H9 (cell line): ENCODE data around the gene KLC1. TPM values are rescaled to one million over a fixed set of nuclear protein-coding genes. Genes with fewer than 3 reads are reported as not detected.

ENCODE experiments used
- DNase-seq: peaks from one replicate; pipeline ENCODE4 v3.0.0-alpha.2; 2017
- H2AFZ ChIP-seq: one replicate; pipeline ENCODE4 v1.6.1; 2013; ENCODE audit warnings: mild to moderate bottlenecking, low read length, control low read depth, moderate library complexity
- H2AK5ac ChIP-seq: 2 replicates; pipeline ENCODE4 v1.6.1; 2013; ENCODE audit warnings: low read length, control low read depth, mixed read lengths; ENCODE audit not compliant: insufficient read length
- H2BK120ac ChIP-seq: one replicate; pipeline ENCODE4 v1.6.1; 2013; ENCODE audit warnings: low read depth, mild to moderate bottlenecking, low read length, control low read depth, inconsistent platforms; ENCODE audit not compliant: poor library complexity, severe bottlenecking
- H2BK12ac ChIP-seq: 2 replicates; pipeline ENCODE4 v1.6.1; 2013; ENCODE audit warnings: low read length, control low read depth, mixed read lengths, low read depth; ENCODE audit not compliant: insufficient read length
- H2BK15ac ChIP-seq: 2 replicates; pipeline ENCODE4 v1.6.1; 2013; ENCODE audit warnings: low read depth, low read length, control low read depth
- H2BK20ac ChIP-seq: one replicate; pipeline ENCODE4 v1.6.1; 2013; ENCODE audit warnings: low read depth, mild to moderate bottlenecking, low read length, control low read depth, inconsistent platforms; ENCODE audit not compliant: poor library complexity, severe bottlenecking
- H2BK5ac ChIP-seq: 2 replicates; pipeline ENCODE4 v1.6.1; 2013; ENCODE audit warnings: low read length, control low read depth, mixed read lengths; ENCODE audit not compliant: insufficient read length
- H3K14ac ChIP-seq: 2 replicates; pipeline ENCODE4 v1.6.1; 2013; ENCODE audit warnings: low read length, control low read depth; ENCODE audit not compliant: insufficient read depth
- H3K18ac ChIP-seq: 2 replicates; pipeline ENCODE4 v1.6.1; 2013; ENCODE audit warnings: low read depth, mild to moderate bottlenecking, mixed read lengths, low read length, control low read depth; ENCODE audit not compliant: insufficient read length
- H3K23ac ChIP-seq: 2 replicates; pipeline ENCODE4 v1.6.1; 2013; ENCODE audit warnings: low read length, control low read depth, mixed read lengths, low read depth; ENCODE audit not compliant: insufficient read length
- H3K23me2 ChIP-seq: 2 replicates; pipeline ENCODE4 v1.6.1; 2013; ENCODE audit warnings: low read depth, mild to moderate bottlenecking, mixed read lengths, low read length, control low read depth; ENCODE audit not compliant: insufficient read length, poor library complexity, severe bottlenecking
- H3K27ac ChIP-seq: 2 replicates; pipeline ENCODE4 v1.5.1; 2013; ENCODE audit warnings: low read length, control low read depth, mixed read lengths, low read depth; ENCODE audit not compliant: insufficient read length
- H3K27me3 ChIP-seq: 2 replicates; pipeline ENCODE4 v1.6.1; 2013; ENCODE audit warnings: low read length, control low read depth, inconsistent platforms; ENCODE audit not compliant: insufficient read depth
- H3K4ac ChIP-seq: 2 replicates; pipeline ENCODE4 v1.6.1; 2013; ENCODE audit warnings: low read depth, mild to moderate bottlenecking, control low read depth, inconsistent platforms, low read length, moderate library complexity
- H3K4me1 ChIP-seq: 2 replicates; pipeline ENCODE4 v1.6.1; 2013; ENCODE audit warnings: low read length, control low read depth, inconsistent platforms; ENCODE audit not compliant: insufficient read depth
- H3K4me2 ChIP-seq: 2 replicates; pipeline ENCODE4 v1.6.1; 2013; ENCODE audit warnings: low read length, control low read depth, mixed read lengths; ENCODE audit not compliant: insufficient read length, insufficient read depth
- H3K56ac ChIP-seq: 2 replicates; pipeline ENCODE4 v1.6.1; 2013; ENCODE audit warnings: low read depth, mild to moderate bottlenecking, mixed read lengths, low read length, control low read depth; ENCODE audit not compliant: insufficient read length
- H3K79me1 ChIP-seq: 2 replicates; pipeline ENCODE4 v1.6.1; 2013; ENCODE audit warnings: low read depth, mild to moderate bottlenecking, moderate library complexity, low read length, control low read depth, inconsistent platforms; ENCODE audit not compliant: insufficient read depth, poor library complexity, severe bottlenecking
- H3K79me2 ChIP-seq: 2 replicates; pipeline ENCODE4 v1.6.1; 2013; ENCODE audit warnings: low read length, control low read depth, inconsistent platforms; ENCODE audit not compliant: insufficient read depth
- H3K9ac ChIP-seq: 2 replicates; pipeline ENCODE4 v1.6.1; 2013; ENCODE audit warnings: low read length, control low read depth, mixed read lengths; ENCODE audit not compliant: insufficient read length; ENCODE audit errors: extremely low read depth
- H3K9me3 ChIP-seq: one replicate; pipeline ENCODE4 v1.6.1; 2013; ENCODE audit warnings: low read depth, low read length, inconsistent platforms; ENCODE audit not compliant: control insufficient read depth
- H3T11ph ChIP-seq: one replicate; pipeline ENCODE4 v1.6.1; 2013; ENCODE audit warnings: mild to moderate bottlenecking, low read length, control low read depth, inconsistent platforms
- H4K20me1 ChIP-seq: one replicate; pipeline ENCODE4 v1.6.1; 2013; ENCODE audit not compliant: control insufficient read depth, insufficient read length, insufficient read depth
- H4K5ac ChIP-seq: 2 replicates; pipeline ENCODE4 v1.6.1; 2013; ENCODE audit warnings: low read depth, mild to moderate bottlenecking, mixed read lengths, low read length, control low read depth; ENCODE audit not compliant: insufficient read length
- H4K8ac ChIP-seq: replicated peaks from 2 replicates; pipeline ENCODE4 v1.6.1; 2013; ENCODE audit warnings: low read length, control low read depth, mixed read lengths, low read depth; ENCODE audit not compliant: insufficient read length
- H4K91ac ChIP-seq: 2 replicates; pipeline ENCODE4 v1.6.1; 2013; ENCODE audit warnings: low read depth, mild to moderate bottlenecking, moderate library complexity, mixed read lengths, low read length, control low read depth; ENCODE audit not compliant: insufficient read length
- H3K27ac Mint-ChIP-seq, 3 experiments: 2 replicates in 2 of 3; 3 replicates in 1 of 3; pipeline ENCODE4 v1.8.0; 2020 to 2021; ENCODE audit warnings: mixed read lengths in 3 of 3, mild to moderate bottlenecking in 1 of 3, moderate library complexity in 1 of 3
- H3K27me3 Mint-ChIP-seq: 2 replicates; pipeline ENCODE4 v1.8.0; 2021; ENCODE audit warnings: low read depth, mild to moderate bottlenecking, moderate library complexity, mixed read lengths
- H3K36me3 Mint-ChIP-seq, 3 experiments: 2 replicates in 2 of 3; 3 replicates in 1 of 3; pipeline ENCODE4 v1.8.0; 2020 to 2021; ENCODE audit warnings: low read depth in 3 of 3, mixed read lengths in 3 of 3; ENCODE audit not compliant: insufficient read depth in 1 of 3
- H3K4me1 Mint-ChIP-seq, 2 experiments: 2 replicates each; pipeline ENCODE4 v1.8.0; 2020; ENCODE audit warnings: mixed read lengths in 2 of 2
- H3K4me3 Mint-ChIP-seq, 2 experiments: 2 replicates in 1 of 2; 3 replicates in 1 of 2; pipeline ENCODE4 v1.8.0; 2020 to 2021; ENCODE audit warnings: mild to moderate bottlenecking in 2 of 2, mixed read lengths in 2 of 2, moderate library complexity in 1 of 2
- H3K9me3 Mint-ChIP-seq, 2 experiments: 2 replicates in 1 of 2; 3 replicates in 1 of 2; pipeline ENCODE4 v1.8.0; 2020; ENCODE audit warnings: mild to moderate bottlenecking in 2 of 2, mixed read lengths in 2 of 2, moderate library complexity in 1 of 2
- CTCF ChIP-seq: fragments of 200-600 bp; sonication (generic); conservative IDR thresholded peaks from 3 replicates; pipeline ENCODE4 v1.8.0; 2021; ENCODE audit warnings: antibody characterized with exemption, mild to moderate bottlenecking
- WGBS: extraction: QIAGEN DNeasy Blood & Tissue Kit; methylation state at CpG from one replicate; pipeline ENCODE4 v1.1.7; 2013; ENCODE audit warnings: missing lambda C conversion rate, low lambda C conversion rate, mixed read lengths; ENCODE audit not compliant: insufficient read length; ENCODE audit errors: extremely low coverage; 5-methylcytosine and 5-hydroxymethylcytosine counted together
- total RNA-seq: library from RNA; stranded (reverse); gene quantifications from 2 replicates; pipeline ENCODE4 v1.2.1, GENCODE V29; 2021

The KLC1 gene
- total RNA-seq, 1 experiment from 2014 or later: 143 TPM

DNA sequence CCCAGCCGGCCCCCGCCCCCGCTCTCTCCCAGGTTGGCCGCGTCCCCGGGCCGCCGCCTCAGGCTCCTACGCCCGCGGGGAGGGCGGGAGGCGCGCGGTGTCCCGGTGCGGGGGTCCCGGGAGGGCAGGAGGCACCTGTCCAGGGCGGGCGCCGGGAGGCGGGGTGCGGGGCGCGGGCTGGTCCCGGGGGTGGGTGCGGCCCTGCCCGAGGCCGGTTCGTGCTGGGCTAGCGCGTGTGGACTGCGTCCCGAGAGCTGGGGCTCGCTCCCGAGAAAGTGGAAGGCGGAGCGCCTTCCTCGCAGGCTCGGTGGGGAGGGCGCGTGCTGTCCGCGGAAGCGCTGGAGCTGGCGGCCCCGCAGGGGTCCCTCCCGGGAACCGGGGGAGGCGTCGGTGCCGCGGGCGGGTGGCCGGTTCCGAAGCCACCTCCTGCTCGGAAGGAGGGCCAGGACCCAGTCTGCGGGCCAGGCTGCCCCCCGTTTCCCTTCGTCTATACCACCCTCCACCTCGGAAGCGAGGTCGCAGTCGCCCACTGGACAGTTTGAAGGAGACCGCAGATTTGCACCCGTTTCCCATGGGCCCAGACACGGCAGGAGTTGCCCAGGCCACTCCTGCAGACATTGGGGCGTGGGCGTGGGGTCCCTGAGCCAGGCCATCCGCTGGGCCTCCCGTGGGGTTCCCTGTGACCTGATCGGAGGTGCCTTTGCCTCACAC lies 87.2 kb downstream of the KLC1 start:
- H3K23ac ChIP-seq: no peak overlapping the region

More for the DNA sequence above, 87.2 kb downstream of the KLC1 start:
- Histone ChIP-seq H3K4me1 (no peaks in the 10 kb centered on the region; the same call in 1 of the 2 replicates), H4K91ac (no peak overlapping the region), H3K14ac (no peak overlapping the region), H2BK120ac (no peak overlapping the region), H4K5ac (no peak overlapping the region), H3K9me3 (no peaks in the 10 kb centered on the region), H3K27ac (no peak overlapping the region), H3K4ac (no peak overlapping the region), H2BK15ac (no peak overlapping the region), H2BK5ac (no peak overlapping the region), H2AFZ (no peak overlapping the region), H3K27me3 (no peaks in the 10 kb centered on the region), H3K9ac (peak overlapping the region; percentile 16), H3K4me2 (peak overlapping the region; percentile 42), H2BK20ac (no peak overlapping the region), H3K56ac (no peak overlapping the region), H2AK5ac (no peak overlapping the region), H3K79me2 (no peaks in the 10 kb centered on the region; the same call in 1 of the 2 replicates), H4K8ac (no peak overlapping the region), H4K20me1 (no peaks in the 10 kb centered on the region), H3T11ph (no peak overlapping the region), H2BK12ac (no peak overlapping the region), H3K79me1 (peaks cover 2% of the 10 kb centered on the region), H3K23me2 (no peaks in the 10 kb centered on the region), H3K18ac (no peak overlapping the region)
- no peaks in the 10 kb centered on the region; the same call in 1 of the 2 replicates for H3K27me3 Mint-ChIP-seq
- TF ChIP-seq CTCF: no peak
- peak overlapping the region; percentile 75 to 85 for H3K4me3 Mint-ChIP-seq
- no CpG with 5 or more reads among the region's 72 CpGs for WGBS
- DNase-seq: no peak
- H3K9me3 Mint-ChIP-seq: no peaks in the 10 kb centered on the region
- H3K4me1 Mint-ChIP-seq: peaks cover 29 to 31% of the 10 kb centered on the region in 2 experiments
- no peak overlapping the region; a peak in 1 of 7 replicates for H3K27ac Mint-ChIP-seq
- peaks cover 6 to 15% (median 9%) of the 10 kb centered on the region in 3 experiments; a peak in 5 of 7 replicates for H3K36me3 Mint-ChIP-seq
